ENCODE results near the gene TBP. TPM values are rescaled to one million over a fixed set of nuclear protein-coding genes. Genes with fewer than 3 reads are reported as not detected.
"Not testable (repeated sequence)": the region's sequence is repeated elsewhere in the genome, so short reads cannot be mapped to it uniquely, and the experiment has no call there.

TBP gene
- total RNA-seq, 1 experiment from 2014 or later: 13.3 TPM

GRCh38 chr6:170584181-170584953 lies 30.2 kb downstream of the TBP start, which contains the start of gene PDCD2:
Gene PDCD2, minus strand, starts transcription at chr6:170584637. Its CDS starts 56 bp downstream, at chr6:170584581.
- peak; percentile 87 for DNase-seq (ENCODE audit: low read depth)

GRCh38 chr6:170584954-170585498 lies 30.9 kb downstream of the TBP start:
- in situ Hi-C loops (cut with HindIII; ENCODE audit: low pct_unique_long_range_greater_than_20kb, low sequenced_read_pairs): no loop called here
- no peak for DNase-seq (ENCODE audit: low read depth)

More at GRCh38 chr6:170584181-170584953, 30.2 kb downstream of the TBP start, which contains the start of gene PDCD2:
- in situ Hi-C loops (cut with HindIII; ENCODE audit: low pct_unique_long_range_greater_than_20kb, low sequenced_read_pairs): no loop called here

GRCh38 chr6:170590725-170591124 lies 36.6 kb downstream of the TBP start:
- in situ Hi-C loops (cut with HindIII; ENCODE audit: low pct_unique_long_range_greater_than_20kb, low sequenced_read_pairs): no loop called here
- no peak for DNase-seq (ENCODE audit: low read depth)

GRCh38 chr6:170596426-170596825 lies 42.3 kb downstream of the TBP start:
- DNase-seq (ENCODE audit: low read depth): no peak
- in situ Hi-C loops (cut with HindIII; ENCODE audit: low pct_unique_long_range_greater_than_20kb, low sequenced_read_pairs): no loop called here

GRCh38 chr6:170597278-170597677 lies 43.1 kb downstream of the TBP start:
- DNase-seq (ENCODE audit: low read depth): no peak
- in situ Hi-C loops (cut with HindIII; ENCODE audit: low pct_unique_long_range_greater_than_20kb, low sequenced_read_pairs): no loop called here

- no peak for DNase-seq (ENCODE audit: low read depth)
- in situ Hi-C loops (cut with HindIII; ENCODE audit: low pct_unique_long_range_greater_than_20kb, low sequenced_read_pairs): no loop called here
These were observed 51.5 kb downstream of the TBP start for GRCh38 chr6:170605574-170606259.

GRCh38 chr6:170609225-170609624 lies 55.1 kb downstream of the TBP start:
- in situ Hi-C loops (cut with HindIII; ENCODE audit: low pct_unique_long_range_greater_than_20kb, low sequenced_read_pairs); DNase-seq (ENCODE audit: low read depth): not testable (repeated sequence)

- DNase-seq (ENCODE audit: low read depth); in situ Hi-C loops (cut with HindIII; ENCODE audit: low pct_unique_long_range_greater_than_20kb, low sequenced_read_pairs): not testable (repeated sequence)
These were observed 58.2 kb downstream of the TBP start for GRCh38 chr6:170612256-170612804.

GRCh38 chr6:170616020-170616554 lies 61.9 kb downstream of the TBP start:
- in situ Hi-C loops (cut with HindIII; ENCODE audit: low pct_unique_long_range_greater_than_20kb, low sequenced_read_pairs): not testable (repeated sequence)

More at GRCh38 chr6:170616020-170616554, 61.9 kb downstream of the TBP start:
- DNase-seq (ENCODE audit: low read depth): not testable (repeated sequence)

Other genes with a start within 250 kb of the TBP start
- 6.3 and 10.1 TPM in 2 replicates for gene FAM120B, start 247.6 kb upstream of the TBP start, total RNA-seq (2014; rRNA removed; shearing (Covaris generic); ENCODE audit: low replicate concordance)
- 776 and 923 TPM in 2 replicates for gene PSMB1, start 1.1 kb upstream of the TBP start, total RNA-seq (2014; rRNA removed; shearing (Covaris generic); ENCODE audit: low replicate concordance)
- 149 and 170 TPM in 2 replicates for gene PDCD2, start 30.3 kb downstream of the TBP start, total RNA-seq (2014; rRNA removed; shearing (Covaris generic); ENCODE audit: low replicate concordance)